ENCODE data around the gene C5orf58. TPM values are rescaled to one million over a fixed set of nuclear protein-coding genes. Genes with fewer than 3 reads are reported as not detected.

The C5orf58 gene, protein sequence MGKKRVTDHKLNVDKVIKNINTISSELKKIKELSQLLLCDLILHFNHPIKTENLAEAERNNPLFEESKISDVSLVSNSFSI
- total RNA-seq, result not detected in 2 replicates
- long read RNA-seq, result 0 reads

GRCh38 chr5:170232786-170233185 is at the start of gene C5orf58:
Gene C5orf58 (plus strand): TSS chr5:170232985. CDS start chr5:170234977, 1,992 bp downstream.
- TF ChIP-seq CTCF (conservative IDR thresholded peaks at IDR 0.05), result no peak
- no peak for DNase-seq (ENCODE audit: low read depth, low spot score)
- H3K4me1 Mint-ChIP-seq, result peaks cover 12% of the 10 kb centered on the region
- no peak within 1 kb of the TSS for H3K4me3 Mint-ChIP-seq
- no peaks in the 10 kb centered on the region for H3K27me3 Mint-ChIP-seq (ENCODE audit: low read depth)
- no peaks in the 10 kb centered on the region for H3K36me3 Mint-ChIP-seq (ENCODE audit: low read depth)
- no peaks in the 10 kb centered on the region for H3K9me3 Mint-ChIP-seq
- H3K27ac Mint-ChIP-seq (ENCODE audit: unreplicated experiment), result no peak within 1 kb of the TSS

DNA sequence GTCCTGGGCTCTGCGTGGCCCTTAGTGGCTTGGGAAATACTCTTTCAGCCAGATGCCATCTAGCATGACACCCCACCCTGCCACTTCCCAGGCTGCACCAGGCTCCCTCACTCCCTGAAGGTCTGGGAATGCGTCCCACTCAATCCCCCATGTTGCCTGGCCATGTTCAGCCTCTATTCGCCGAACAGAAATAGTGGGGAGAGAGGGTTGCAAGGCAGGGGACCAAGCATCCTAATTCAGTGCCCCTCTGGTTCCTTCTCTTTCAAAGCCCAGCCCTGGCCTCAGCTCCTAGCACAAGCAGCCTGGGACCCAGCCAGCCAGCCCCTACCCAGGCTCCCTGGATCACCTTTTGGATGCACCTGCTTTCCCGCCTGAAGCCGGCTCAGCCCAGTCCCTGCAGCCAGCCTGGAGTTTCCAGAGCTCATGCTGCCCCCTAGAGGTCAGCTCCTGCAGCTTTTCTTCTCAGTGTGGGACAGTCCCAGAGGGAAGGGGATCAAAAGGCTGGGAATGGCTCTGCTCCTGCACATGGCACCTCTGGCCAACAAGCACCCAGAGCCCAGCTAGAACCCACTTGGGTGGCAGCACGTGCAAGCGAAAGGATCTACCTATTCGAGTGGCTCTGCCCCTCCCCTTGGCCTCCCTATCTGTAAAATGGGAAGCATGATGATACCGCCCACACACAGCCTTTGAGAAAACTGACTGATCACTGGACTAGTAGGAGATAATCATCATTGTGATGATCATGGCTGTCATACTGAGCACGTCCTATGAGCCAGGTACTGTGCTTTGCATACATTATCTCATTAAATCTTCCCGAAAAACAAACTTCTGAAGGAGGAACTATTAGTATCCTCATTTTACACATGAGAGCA is 48.7 kb upstream of the C5orf58 start:
- Mint-ChIP-seq H3K27me3 (ENCODE audit: low read depth) (no peaks in the 10 kb centered on the region), H3K9me3 (no peaks in the 10 kb centered on the region), H3K36me3 (ENCODE audit: low read depth) (no peaks in the 10 kb centered on the region), H3K27ac (ENCODE audit: unreplicated experiment) (no peak overlapping the region), H3K4me3 (no peak overlapping the region), H3K4me1 (peaks cover 11% of the 10 kb centered on the region)
- TF ChIP-seq CTCF (conservative IDR thresholded peaks at IDR 0.05), result peak; percentile 84
- peak; percentile 83 for DNase-seq (ENCODE audit: low read depth, low spot score)

GRCh38 chr5:170184737-170185136 is 48.0 kb upstream of the C5orf58 start:
- H3K27ac Mint-ChIP-seq (ENCODE audit: unreplicated experiment), result peak overlapping the region; percentile 47
- H3K4me3 Mint-ChIP-seq, result no peak overlapping the region
- peaks cover 11% of the 10 kb centered on the region for H3K4me1 Mint-ChIP-seq
- no peaks in the 10 kb centered on the region for H3K27me3 Mint-ChIP-seq (ENCODE audit: low read depth)
- H3K36me3 Mint-ChIP-seq (ENCODE audit: low read depth), result no peaks in the 10 kb centered on the region
- peaks cover 4% of the 10 kb centered on the region for H3K9me3 Mint-ChIP-seq
- DNase-seq (ENCODE audit: low read depth, low spot score), result no peak
- no peak for TF ChIP-seq CTCF (conservative IDR thresholded peaks at IDR 0.05)

- Mint-ChIP-seq H3K36me3 (ENCODE audit: low read depth) (no peaks in the 10 kb centered on the region), H3K27ac (ENCODE audit: unreplicated experiment) (no peak overlapping the region), H3K9me3 (peaks cover 4% of the 10 kb centered on the region), H3K4me1 (peaks cover 11% of the 10 kb centered on the region), H3K27me3 (ENCODE audit: low read depth) (no peaks in the 10 kb centered on the region), H3K4me3 (no peak overlapping the region)
- DNase-seq (ENCODE audit: low read depth, low spot score), result no peak
- no peak for TF ChIP-seq CTCF (conservative IDR thresholded peaks at IDR 0.05)
Measured at GRCh38 chr5:170186156-170186555, 46.6 kb upstream of the C5orf58 start.

DNA sequence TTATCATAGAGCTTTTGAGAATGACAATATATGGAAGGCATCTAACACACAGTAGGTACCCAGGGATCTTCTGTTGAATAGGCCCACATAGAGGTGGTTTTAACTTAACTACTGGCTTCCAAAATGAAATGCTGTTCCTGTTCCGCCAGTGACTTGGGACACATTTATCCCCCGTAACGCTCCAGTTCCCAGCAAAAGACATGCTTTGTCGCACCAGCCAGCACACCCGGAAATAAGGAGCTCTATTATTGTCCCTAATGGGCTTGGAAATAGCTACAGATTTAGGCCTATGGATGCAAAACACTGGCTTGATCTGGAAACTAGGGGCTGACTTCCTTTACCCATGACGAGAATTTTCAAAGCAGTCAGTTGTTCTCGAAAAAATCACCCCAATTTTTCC is 45.9 kb upstream of the C5orf58 start:
- H3K36me3 Mint-ChIP-seq (ENCODE audit: low read depth), result no peaks in the 10 kb centered on the region
- peaks cover 4% of the 10 kb centered on the region for H3K9me3 Mint-ChIP-seq
- no peaks in the 10 kb centered on the region for H3K27me3 Mint-ChIP-seq (ENCODE audit: low read depth)
- no peak overlapping the region for H3K27ac Mint-ChIP-seq (ENCODE audit: unreplicated experiment)
- H3K4me3 Mint-ChIP-seq, result no peak overlapping the region
- TF ChIP-seq CTCF (conservative IDR thresholded peaks at IDR 0.05), result no peak
- H3K4me1 Mint-ChIP-seq, result peaks cover 9% of the 10 kb centered on the region
- no peak for DNase-seq (ENCODE audit: low read depth, low spot score)

All from neural crest cell (in vitro differentiated cells).